ENCODE data around the gene KCNMA1. TPM values are rescaled to one million over a fixed set of nuclear protein-coding genes. Genes with fewer than 3 reads are reported as not detected.

The KCNMA1 gene
- total and polyA plus RNA-seq, 10 of the 15 experiments (the other 5 are each of a cell fraction or from before 2014, with no cell fraction given): 8.5 to 77.0 (median 21.3) TPM

- no peak for TF ChIP-seq E4F1 (IDR thresholded peaks at IDR 0.05; ENCODE audit: borderline replicate concordance, partially characterized antibody)
- TF ChIP-seq ZBTB33 (IDR thresholded peaks at IDR 0.05): no peak
- no peak for TF ChIP-seq JUND (IDR thresholded peaks at IDR 0.05; ENCODE audit: low read depth, low read length)
- no peak for TF ChIP-seq RAD51 (IDR thresholded peaks at IDR 0.05)
- TF ChIP-seq IKZF2 (IDR thresholded peaks at IDR 0.05): no peak
- TF ChIP-seq POLR2AphosphoS2 (IDR thresholded peaks at IDR 0.05; ENCODE audit: low read depth, low read length): no peak
- TF ChIP-seq STAT3 (IDR thresholded peaks at IDR 0.05; ENCODE audit: low read depth, low read length): no peak
- no peak for TF ChIP-seq YBX1 (IDR thresholded peaks at IDR 0.05)
- no peak for TF ChIP-seq CBX3 (IDR thresholded peaks at IDR 0.05; ENCODE audit: borderline replicate concordance, low read depth)
- no peak for TF ChIP-seq PBX3 (IDR thresholded peaks at IDR 0.05; ENCODE audit: insufficient replicate concordance, low read depth, low read length)
- no peak for TF ChIP-seq MEF2A (IDR thresholded peaks at IDR 0.05; ENCODE audit: insufficient read depth, low read depth, low read length)
Measured at GRCh38 chr10:77101341-77101740, 536.3 kb downstream of the KCNMA1 start (continued).
